Measurements from ENCODE around the gene TVP23B. TPM values are rescaled to one million over a fixed set of nuclear protein-coding genes. Genes with fewer than 3 reads are reported as not detected.
"Not testable (repeated sequence)": the region's sequence is repeated elsewhere in the genome, so short reads cannot be mapped to it uniquely, and the experiment has no call there.

Gene TVP23B
- total and polyA plus RNA-seq, 4 donors = 25.4 to 55.1 (median 26.6) TPM

DNA sequence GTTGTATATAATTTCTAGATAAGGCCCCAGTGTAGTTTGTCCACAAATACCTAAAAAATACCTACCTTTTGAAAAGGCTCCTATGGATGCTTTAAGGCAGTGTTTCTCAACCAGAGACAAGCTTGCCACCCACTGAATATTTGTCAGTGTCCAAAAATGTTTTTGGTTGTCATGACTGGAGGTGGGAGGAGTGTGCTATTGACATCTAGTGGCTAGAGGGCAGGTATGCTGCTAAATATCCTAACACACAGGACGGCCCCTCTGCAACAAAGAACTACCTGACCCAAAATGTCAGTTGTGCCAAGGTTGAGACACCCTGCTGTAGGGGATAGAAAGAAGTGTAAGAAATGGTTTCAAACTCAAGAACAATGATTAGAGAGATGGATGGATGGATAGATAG lies 10.4 kb downstream of the TVP23B start:
- H3K27ac ChIP-seq (ENCODE audit: low read depth in 1 of 2, low read length in 2 of 2); H3K9ac ChIP-seq (ENCODE audit: low read depth in 1 of 2, low read length in 2 of 2); H3K27me3 ChIP-seq (ENCODE audit: control insufficient read depth in 4 of 4, insufficient read depth in 4 of 4, low read length in 3 of 4); DNase-seq (ENCODE audit: low spot score); H3K9me3 ChIP-seq (ENCODE audit: control insufficient read depth in 4 of 4, low read length in 3 of 4); H3K4me1 ChIP-seq (ENCODE audit: control insufficient read depth in 4 of 4, insufficient read depth in 4 of 4, low read length in 3 of 4); H3K4me3 ChIP-seq (ENCODE audit: low read depth in 1 of 3, low read length in 3 of 3); H3K36me3 ChIP-seq (ENCODE audit: control insufficient read depth in 4 of 4, insufficient read depth in 3 of 4, low read depth in 1 of 4, low read length in 3 of 4): not testable (repeated sequence)
- TF ChIP-seq RAD21 (IDR thresholded peaks at IDR 0.05) = peak in 1 of 2 donors; percentile 29
- 63% methylated on average over 1 of the region's 1 CpG for WGBS

DNA sequence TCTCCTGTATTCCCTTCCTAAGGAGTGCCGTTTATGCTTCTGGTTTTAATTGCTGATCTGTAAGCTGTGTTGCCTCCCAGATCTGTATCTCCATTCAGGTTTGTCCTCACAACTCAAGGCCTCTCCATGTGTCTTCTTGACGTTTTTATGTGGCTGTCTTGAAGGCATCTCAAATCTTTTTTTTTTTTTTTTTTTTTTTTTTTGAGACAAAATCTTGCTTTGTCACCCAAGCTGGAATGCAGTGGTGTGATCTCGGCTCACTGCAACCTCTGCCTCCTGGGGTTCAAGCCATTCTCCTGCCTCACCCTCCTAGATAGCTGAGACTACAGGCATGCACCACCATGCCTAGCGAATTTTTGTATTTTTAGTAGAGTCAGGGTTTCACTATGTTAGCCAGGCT lies 13.9 kb downstream of the TVP23B start:
- H3K9ac ChIP-seq (ENCODE audit: low read depth in 1 of 2, low read length in 2 of 2); H3K9me3 ChIP-seq (ENCODE audit: control insufficient read depth in 4 of 4, low read length in 3 of 4); H3K27me3 ChIP-seq (ENCODE audit: control insufficient read depth in 4 of 4, insufficient read depth in 4 of 4, low read length in 3 of 4); H3K4me1 ChIP-seq (ENCODE audit: control insufficient read depth in 4 of 4, insufficient read depth in 4 of 4, low read length in 3 of 4); DNase-seq (ENCODE audit: low spot score); H3K36me3 ChIP-seq (ENCODE audit: control insufficient read depth in 4 of 4, insufficient read depth in 3 of 4, low read depth in 1 of 4, low read length in 3 of 4); H3K4me3 ChIP-seq (ENCODE audit: low read depth in 1 of 3, low read length in 3 of 3); H3K27ac ChIP-seq (ENCODE audit: low read depth in 1 of 2, low read length in 2 of 2): not testable (repeated sequence)
- WGBS = 86% methylated on average over 4 of the region's 4 CpGs

DNA sequence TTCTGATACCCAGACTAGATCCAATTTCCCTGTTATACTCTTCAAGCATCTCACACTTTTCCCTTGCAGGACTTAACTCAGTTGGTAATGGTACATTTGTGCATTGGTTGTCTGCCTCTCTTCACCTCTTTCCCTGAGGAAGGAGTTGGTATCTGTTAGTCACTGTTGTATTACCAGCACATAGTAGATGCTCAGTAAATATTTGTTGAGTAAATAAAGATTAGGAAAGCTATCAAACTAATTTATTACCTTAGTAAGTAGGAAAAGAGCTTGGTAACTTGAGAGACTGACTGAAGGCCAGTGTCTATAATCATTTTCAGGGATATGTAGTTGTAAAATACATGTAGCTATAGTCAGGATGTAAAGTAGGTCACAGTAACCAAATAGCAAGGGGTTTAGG lies 15.9 kb downstream of the TVP23B start:
- H3K9ac ChIP-seq (ENCODE audit: low read depth in 1 of 2, low read length in 2 of 2); H3K4me1 ChIP-seq (ENCODE audit: control insufficient read depth in 4 of 4, insufficient read depth in 4 of 4, low read length in 3 of 4); H3K27me3 ChIP-seq (ENCODE audit: control insufficient read depth in 4 of 4, insufficient read depth in 4 of 4, low read length in 3 of 4); H3K27ac ChIP-seq (ENCODE audit: low read depth in 1 of 2, low read length in 2 of 2); H3K4me3 ChIP-seq (ENCODE audit: low read depth in 1 of 3, low read length in 3 of 3); DNase-seq (ENCODE audit: low spot score); H3K9me3 ChIP-seq (ENCODE audit: control insufficient read depth in 4 of 4, low read length in 3 of 4): not testable (repeated sequence)
- peaks cover 2 to 12% (median 5%) of the 10 kb centered on the region in 4 donors for H3K36me3 ChIP-seq (ENCODE audit: control insufficient read depth in 4 of 4, insufficient read depth in 3 of 4, low read depth in 1 of 4, low read length in 3 of 4)

DNA sequence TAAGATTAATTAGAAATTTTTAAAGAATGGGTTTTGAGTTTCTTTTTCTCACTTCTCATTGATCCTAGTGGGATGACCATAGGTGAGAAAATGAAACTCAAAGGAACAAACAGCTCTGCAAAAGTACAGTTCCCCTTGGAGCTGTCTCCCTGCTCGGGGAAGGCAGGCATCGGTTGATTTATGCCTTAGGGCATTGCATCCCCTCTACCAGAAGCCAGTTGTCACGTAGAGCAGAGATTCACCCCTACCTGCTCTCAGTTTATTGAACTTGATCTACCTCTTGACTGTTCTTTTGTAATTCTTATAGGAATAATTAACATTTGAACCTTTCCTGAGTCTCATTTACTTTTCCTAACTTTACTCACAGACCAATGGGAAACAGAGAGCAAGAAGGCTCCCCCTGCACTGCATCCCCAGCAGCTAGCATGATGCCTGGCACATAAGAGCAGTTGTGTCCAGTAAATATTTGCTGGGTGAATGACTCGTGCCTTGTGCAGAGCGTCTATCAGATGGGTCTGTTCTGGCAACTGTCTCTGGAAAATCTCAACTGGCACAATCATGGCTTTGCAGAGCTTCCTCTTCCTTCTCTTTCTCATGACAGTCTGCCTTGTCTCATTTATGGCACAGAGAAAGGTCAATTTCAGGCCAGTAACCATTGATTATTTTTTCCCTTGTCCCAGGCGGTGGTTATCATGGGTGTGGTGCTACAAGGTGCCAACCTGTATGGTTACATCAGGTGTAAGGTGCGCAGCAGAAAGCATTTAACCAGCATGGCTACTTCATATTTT lies 22.7 kb downstream of the TVP23B start:
- not testable (repeated sequence) for H3K4me1 ChIP-seq (ENCODE audit: control insufficient read depth in 4 of 4, insufficient read depth in 4 of 4, low read length in 3 of 4); H3K27me3 ChIP-seq (ENCODE audit: control insufficient read depth in 4 of 4, insufficient read depth in 4 of 4, low read length in 3 of 4); H3K9me3 ChIP-seq (ENCODE audit: control insufficient read depth in 4 of 4, low read length in 3 of 4); H3K27ac ChIP-seq (ENCODE audit: low read depth in 1 of 2, low read length in 2 of 2); H3K9ac ChIP-seq (ENCODE audit: low read depth in 1 of 2, low read length in 2 of 2); H3K4me3 ChIP-seq (ENCODE audit: low read depth in 1 of 3, low read length in 3 of 3); DNase-seq (ENCODE audit: low spot score)
- H3K36me3 ChIP-seq (ENCODE audit: control insufficient read depth in 4 of 4, insufficient read depth in 3 of 4, low read depth in 1 of 4, low read length in 3 of 4) = peaks cover 0 to 10% (median 7%) of the 10 kb centered on the region in 4 donors
- WGBS = 60% methylated on average over 7 of the region's 7 CpGs

DNA sequence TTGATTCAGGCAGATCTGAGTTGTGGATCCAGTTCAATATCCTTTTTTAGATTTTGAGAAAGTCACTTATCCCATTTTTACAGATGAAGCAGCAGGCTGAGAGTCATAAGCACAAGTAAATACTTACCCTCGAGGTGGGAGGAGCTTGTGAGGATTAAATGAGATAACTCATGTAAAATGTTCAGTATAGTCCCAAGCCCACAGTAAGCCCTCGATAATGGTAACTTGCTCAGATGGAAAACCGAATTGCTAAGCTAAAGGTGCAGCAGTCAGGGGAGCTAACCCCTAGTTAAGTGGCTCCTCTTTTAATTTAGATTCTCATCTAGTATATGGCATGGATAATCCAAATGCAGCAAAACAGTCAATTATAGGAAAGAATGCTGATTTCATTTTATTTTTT lies 34.9 kb downstream of the TVP23B start:
- not testable (repeated sequence) for H3K4me3 ChIP-seq (ENCODE audit: low read depth in 1 of 3, low read length in 3 of 3); H3K27ac ChIP-seq (ENCODE audit: low read depth in 1 of 2, low read length in 2 of 2); H3K9ac ChIP-seq (ENCODE audit: low read depth in 1 of 2, low read length in 2 of 2); H3K9me3 ChIP-seq (ENCODE audit: control insufficient read depth in 4 of 4, low read length in 3 of 4); H3K27me3 ChIP-seq (ENCODE audit: control insufficient read depth in 4 of 4, insufficient read depth in 4 of 4, low read length in 3 of 4); DNase-seq (ENCODE audit: low spot score); H3K36me3 ChIP-seq (ENCODE audit: control insufficient read depth in 4 of 4, insufficient read depth in 3 of 4, low read depth in 1 of 4, low read length in 3 of 4); H3K4me1 ChIP-seq (ENCODE audit: control insufficient read depth in 4 of 4, insufficient read depth in 4 of 4, low read length in 3 of 4)
- 48% methylated on average over 3 of the region's 3 CpGs for WGBS

Measured in liver (tissue), 9 donors.